NT2/D1 (cell line): ENCODE results near the gene NFU1.

ENCODE experiments used
- SUZ12 ChIP-seq: IDR thresholded peaks from 2 replicates; pipeline ENCODE4 v1.6.1; 2011; ENCODE audit not compliant: insufficient read length, insufficient read depth; ENCODE audit errors: extremely low read depth
- YY1 ChIP-seq: IDR thresholded peaks from 2 replicates; pipeline ENCODE4 v1.6.1; 2011; ENCODE audit not compliant: insufficient read length, insufficient read depth

DNA sequence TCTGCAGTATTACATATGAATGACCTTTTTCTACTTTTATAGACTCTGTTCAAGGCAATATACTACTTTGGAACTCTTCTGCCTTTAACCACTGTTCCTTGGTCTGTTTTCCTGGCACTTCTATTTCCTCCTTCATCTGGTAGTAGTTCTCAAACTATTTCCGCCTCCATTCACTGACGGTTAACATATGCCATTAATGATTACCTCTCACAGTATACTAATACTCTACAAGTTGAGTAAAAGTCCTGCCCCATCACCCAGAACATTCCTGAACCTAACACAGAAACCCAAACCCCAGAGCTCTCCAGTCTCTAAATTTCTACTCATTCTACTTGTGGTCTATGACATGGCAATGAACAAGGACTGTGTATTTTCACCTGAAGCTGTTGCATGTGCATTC, 54.7 kb downstream of the NFU1 start:
- TF ChIP-seq YY1 (no peak), SUZ12 (no peak)
